Measurements from ENCODE around the gene CRP.

DNA sequence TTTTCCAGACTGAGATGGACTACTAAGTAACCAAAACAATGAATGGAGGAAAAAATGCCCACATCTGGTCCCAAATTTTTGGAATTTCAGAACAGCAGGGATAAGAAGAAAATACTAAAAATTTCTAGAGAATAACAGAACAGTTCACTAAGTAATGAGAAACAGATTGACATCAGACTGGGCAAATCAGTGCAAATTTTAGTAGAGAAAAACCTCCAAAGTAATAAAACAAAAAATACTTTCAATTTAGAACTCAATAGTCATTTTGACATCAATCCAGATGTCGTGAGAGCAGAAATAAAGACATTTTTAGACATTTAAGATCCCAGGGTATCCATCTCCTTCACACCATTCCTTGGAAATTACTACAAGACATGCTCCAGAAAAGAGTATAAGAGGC, 39.3 kb downstream of the CRP start:
- TF ChIP-seq POLR2AphosphoS5 (IDR thresholded peaks at IDR 0.05; ENCODE audit: low read depth, low read length) (no peak), POLR2A (IDR thresholded peaks at IDR 0.05; ENCODE audit: low read depth, low read length) (no peak)
